GM06990 (cell line): ENCODE data around the gene NRXN2.
A peak's percentile ranks its signal among the peaks of the same experiment; 100 is the strongest.

Experiments
- DNase-seq: peaks from one replicate; pipeline ENCODE4 v3.0.0-alpha.2; 2011; ENCODE audit not compliant: insufficient read length; ENCODE audit errors: extremely low read depth
- H3K27me3 ChIP-seq: replicated peaks from 2 replicates; pipeline ENCODE4 v1.6.0; 2011; ENCODE audit warnings: low read length; ENCODE audit not compliant: control insufficient read depth, insufficient read depth
- H3K36me3 ChIP-seq: 2 replicates; pipeline ENCODE4 v1.5.1; 2011; ENCODE audit warnings: low read length; ENCODE audit not compliant: control insufficient read depth, insufficient read depth
- H3K4me3 ChIP-seq: replicated peaks from 2 replicates; pipeline ENCODE4 v1.5.1; 2011; ENCODE audit warnings: low read depth, mild to moderate bottlenecking, control low read depth, low read length
- TF ChIP-seq, protein P1 (sequence below): IDR thresholded peaks from 2 replicates; pipeline ENCODE4 v1.5.1; 2011; ENCODE audit warnings: low read length, control low read depth, mild to moderate bottlenecking, inconsistent platforms; ENCODE audit not compliant: insufficient read depth, poor library complexity, severe bottlenecking

The NRXN2 gene

DNA sequence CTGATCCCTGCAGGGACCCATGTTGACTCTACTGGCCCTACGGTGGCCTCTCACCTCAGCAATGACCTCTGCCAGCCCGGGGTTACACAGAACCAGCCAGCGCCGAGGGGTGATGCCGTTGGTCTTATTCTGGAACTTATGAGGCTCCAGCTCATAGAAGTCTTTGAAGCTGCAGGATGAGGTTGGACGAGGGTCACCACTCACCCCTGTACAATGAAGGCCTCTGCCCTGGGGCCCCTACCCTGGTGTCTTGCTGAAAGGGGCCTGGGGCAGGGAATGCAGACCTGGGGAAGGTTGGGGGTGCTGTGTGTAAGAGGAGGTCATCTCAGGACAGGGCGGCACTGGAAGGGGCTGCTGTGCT lies 30.0 kb upstream of the NRXN2 start:
- no peak for DNase-seq
- TF ChIP-seq, protein P1, sequence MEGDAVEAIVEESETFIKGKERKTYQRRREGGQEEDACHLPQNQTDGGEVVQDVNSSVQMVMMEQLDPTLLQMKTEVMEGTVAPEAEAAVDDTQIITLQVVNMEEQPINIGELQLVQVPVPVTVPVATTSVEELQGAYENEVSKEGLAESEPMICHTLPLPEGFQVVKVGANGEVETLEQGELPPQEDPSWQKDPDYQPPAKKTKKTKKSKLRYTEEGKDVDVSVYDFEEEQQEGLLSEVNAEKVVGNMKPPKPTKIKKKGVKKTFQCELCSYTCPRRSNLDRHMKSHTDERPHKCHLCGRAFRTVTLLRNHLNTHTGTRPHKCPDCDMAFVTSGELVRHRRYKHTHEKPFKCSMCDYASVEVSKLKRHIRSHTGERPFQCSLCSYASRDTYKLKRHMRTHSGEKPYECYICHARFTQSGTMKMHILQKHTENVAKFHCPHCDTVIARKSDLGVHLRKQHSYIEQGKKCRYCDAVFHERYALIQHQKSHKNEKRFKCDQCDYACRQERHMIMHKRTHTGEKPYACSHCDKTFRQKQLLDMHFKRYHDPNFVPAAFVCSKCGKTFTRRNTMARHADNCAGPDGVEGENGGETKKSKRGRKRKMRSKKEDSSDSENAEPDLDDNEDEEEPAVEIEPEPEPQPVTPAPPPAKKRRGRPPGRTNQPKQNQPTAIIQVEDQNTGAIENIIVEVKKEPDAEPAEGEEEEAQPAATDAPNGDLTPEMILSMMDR, result no peak
- H3K27me3 ChIP-seq, result no peaks in the 10 kb centered on the region
- H3K4me3 ChIP-seq, result no peak overlapping the region
- H3K36me3 ChIP-seq, result no peaks in the 10 kb centered on the region; the same call in 1 of the 2 replicates

DNA sequence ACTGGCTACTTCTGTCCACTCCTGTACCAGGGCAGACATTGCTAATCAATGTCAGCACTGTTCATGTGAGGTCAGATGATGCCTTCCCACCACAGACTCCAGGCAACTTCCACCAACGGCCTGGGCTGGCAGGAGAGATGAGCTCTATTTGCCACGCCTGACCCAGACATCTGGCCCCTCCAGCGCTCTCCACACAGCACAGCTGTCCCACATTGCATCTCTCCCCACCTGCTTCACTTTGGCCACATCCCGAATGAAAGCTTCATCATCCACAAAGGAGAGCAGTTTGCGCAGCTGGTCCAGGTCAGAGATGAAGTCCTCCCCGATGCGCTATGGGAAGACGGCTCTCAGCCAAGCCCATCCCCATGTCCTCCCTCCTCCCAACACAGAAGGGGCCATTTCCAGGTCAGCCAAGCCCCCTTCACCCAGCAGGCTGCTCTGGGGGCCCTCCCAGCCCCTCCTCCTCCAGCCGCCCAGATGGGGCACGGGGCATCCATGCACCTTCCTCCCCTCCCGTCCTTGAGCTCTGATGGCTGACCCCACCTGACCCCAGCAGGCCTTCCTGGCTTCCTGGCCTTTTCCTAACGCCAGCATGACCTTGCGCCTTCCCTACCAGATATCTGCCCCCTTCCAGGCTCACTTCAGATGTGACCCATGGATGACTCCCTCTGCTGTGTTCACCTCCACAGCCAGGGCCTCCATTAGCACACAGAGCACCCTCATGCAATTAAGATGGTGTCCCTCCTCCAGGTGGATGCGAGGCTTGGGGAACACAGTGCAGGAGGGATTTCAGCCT lies 29.4 kb upstream of the NRXN2 start:
- Histone ChIP-seq H3K36me3 (no peaks in the 10 kb centered on the region), H3K4me3 (no peak overlapping the region), H3K27me3 (no peaks in the 10 kb centered on the region)
- DNase-seq, result no peak
- TF ChIP-seq, protein P1, result no peak

DNA sequence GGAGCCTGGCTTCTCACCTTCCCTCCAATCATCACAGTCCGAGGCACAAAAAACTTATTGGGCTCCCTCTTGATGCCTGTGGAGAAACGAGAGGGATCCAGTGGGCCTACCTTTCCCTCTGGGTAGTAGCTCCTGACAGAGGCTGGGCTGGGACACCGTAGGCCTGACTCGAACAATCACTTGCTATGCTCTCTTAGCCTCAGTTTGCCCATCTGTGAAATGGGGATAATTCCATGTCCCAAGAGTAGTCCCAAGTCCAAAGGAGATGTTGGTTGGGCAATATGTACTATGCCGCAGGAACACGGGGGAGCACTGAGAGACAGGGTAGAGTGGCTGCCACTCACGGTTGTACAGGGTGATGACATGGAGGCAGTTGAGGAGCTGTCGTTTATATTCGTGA lies 28.6 kb upstream of the NRXN2 start:
- H3K4me3 ChIP-seq, result no peak overlapping the region
- no peaks in the 10 kb centered on the region; the same call in 1 of the 2 replicates for H3K27me3 ChIP-seq
- TF ChIP-seq, protein P1, result no peak
- no peaks in the 10 kb centered on the region for H3K36me3 ChIP-seq
- DNase-seq, result no peak

DNA sequence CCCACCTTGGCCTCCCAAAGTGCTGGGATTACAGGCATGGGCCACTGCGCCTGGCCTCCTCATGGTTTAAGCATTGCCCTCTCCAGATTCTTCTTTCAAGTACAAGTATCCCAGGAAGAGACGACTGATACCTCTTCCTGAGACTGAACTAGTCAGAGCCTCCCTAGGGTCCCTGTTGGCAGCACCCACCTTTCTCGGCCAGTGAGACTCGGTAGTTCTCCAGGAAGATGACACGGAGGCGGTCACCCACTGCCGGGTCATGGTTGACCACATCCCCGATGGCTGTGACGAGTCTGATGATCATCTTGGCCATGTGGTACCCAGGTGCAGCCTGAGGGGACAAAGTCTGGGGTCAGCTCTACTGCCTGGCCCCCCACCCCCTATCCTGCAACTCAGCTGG lies 28.1 kb upstream of the NRXN2 start:
- no peak overlapping the region for H3K4me3 ChIP-seq
- no peak for DNase-seq

DNA sequence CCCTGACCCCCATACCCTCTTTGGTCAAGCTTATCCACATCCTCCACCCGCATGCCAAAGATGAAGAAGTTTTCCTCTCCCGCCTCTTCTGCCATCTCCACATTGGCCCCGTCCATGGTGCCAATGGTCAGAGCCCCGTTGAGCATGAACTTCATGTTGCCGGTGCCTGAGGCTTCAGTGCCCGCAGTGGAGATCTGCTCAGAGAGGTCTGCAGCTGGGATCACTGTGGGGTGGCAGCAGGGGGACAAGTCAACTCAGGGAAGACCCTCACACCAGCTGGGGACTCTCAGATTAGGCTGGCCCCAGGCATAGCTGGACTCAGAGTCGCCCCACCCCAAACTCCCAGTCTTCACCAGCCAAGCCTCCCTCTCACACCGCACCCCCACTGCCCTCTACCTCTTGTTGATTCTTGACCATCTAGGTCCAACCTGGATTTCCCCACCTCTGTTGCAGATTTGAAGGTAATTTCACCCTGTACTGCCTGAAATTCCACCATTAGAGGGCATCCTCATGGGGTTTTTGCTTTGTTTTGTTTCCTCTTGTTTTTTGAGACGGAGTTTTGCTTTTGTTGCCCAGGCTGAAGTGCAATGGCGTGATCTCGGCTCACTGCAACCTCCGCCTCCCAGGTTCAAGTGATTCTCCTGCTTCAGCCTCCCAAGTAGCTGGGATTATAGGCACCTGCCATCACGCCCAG lies 27.5 kb upstream of the NRXN2 start:
- no peak overlapping the region for H3K4me3 ChIP-seq
- no peaks in the 10 kb centered on the region; the same call in 1 of the 2 replicates for H3K27me3 ChIP-seq
- no peak for DNase-seq
- no peaks in the 10 kb centered on the region for H3K36me3 ChIP-seq
- TF ChIP-seq, protein P1, result peak; percentile 21

More for the DNA sequence above, 28.1 kb upstream of the NRXN2 start:
- TF ChIP-seq, protein P1, result no peak
- Histone ChIP-seq H3K36me3 (no peaks in the 10 kb centered on the region), H3K27me3 (no peaks in the 10 kb centered on the region; the same call in 1 of the 2 replicates)
